ENCODE measurements around the gene SLC4A4. TPM values are rescaled to one million over a fixed set of nuclear protein-coding genes. Genes with fewer than 3 reads are reported as not detected.

Gene SLC4A4
- total RNA-seq, 1 donor from 2014 or later, result 281 TPM

DNA sequence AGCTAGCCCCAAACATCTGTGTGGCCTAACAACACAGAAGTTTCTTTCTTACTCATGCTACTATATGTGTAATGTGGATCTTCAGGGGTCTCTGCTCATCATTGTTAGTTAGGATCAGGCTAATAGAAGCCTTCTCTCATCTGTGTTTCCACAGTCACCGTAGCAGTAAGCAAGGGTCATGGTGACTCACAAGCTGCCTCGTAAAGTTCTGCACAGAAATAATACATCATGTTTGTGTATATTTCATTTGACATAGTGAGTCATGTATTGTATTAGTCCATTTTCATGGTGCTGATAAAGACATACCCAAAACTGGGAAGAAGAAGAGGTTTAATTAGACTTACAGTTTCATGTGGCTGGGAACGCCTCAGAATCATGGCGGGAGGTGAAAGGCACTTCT lies 38.7 kb downstream of the SLC4A4 start:
- Mint-ChIP-seq H3K27me3 (no peaks in the 10 kb centered on the region), H3K36me3 (ENCODE audit: insufficient read depth) (peaks cover 38% of the 10 kb centered on the region), H3K4me3 (ENCODE audit: low read depth) (no peak overlapping the region), H3K4me1 (ENCODE audit: low read depth) (peaks cover 11% of the 10 kb centered on the region), H3K27ac (peak overlapping the region; percentile 67), H3K9me3 (ENCODE audit: low read depth) (no peaks in the 10 kb centered on the region)
- TF ChIP-seq, protein P1, sequence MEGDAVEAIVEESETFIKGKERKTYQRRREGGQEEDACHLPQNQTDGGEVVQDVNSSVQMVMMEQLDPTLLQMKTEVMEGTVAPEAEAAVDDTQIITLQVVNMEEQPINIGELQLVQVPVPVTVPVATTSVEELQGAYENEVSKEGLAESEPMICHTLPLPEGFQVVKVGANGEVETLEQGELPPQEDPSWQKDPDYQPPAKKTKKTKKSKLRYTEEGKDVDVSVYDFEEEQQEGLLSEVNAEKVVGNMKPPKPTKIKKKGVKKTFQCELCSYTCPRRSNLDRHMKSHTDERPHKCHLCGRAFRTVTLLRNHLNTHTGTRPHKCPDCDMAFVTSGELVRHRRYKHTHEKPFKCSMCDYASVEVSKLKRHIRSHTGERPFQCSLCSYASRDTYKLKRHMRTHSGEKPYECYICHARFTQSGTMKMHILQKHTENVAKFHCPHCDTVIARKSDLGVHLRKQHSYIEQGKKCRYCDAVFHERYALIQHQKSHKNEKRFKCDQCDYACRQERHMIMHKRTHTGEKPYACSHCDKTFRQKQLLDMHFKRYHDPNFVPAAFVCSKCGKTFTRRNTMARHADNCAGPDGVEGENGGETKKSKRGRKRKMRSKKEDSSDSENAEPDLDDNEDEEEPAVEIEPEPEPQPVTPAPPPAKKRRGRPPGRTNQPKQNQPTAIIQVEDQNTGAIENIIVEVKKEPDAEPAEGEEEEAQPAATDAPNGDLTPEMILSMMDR (IDR thresholded peaks at IDR 0.05; ENCODE audit: unreplicated experiment), result no peak
- no peak for DNase-seq (ENCODE audit: low spot score, unreplicated experiment)

DNA sequence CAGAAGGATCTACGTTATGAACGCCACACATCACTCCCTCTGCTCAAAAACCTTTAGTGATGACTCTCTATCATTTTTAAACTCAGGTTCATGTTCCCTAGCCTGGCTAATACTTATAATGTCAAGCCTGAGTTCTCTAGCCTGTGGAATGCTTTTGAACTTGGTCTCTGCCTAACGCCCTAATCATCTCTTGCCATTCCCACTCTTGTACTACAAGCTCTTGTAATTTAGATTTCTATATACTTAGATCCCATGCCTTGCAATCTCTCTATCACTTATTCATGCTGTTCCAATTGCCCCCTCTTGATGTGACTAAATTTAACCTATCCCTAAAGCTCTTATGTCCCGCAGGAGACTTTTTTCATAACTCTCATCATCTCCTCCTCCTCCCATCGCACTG lies 40.3 kb downstream of the SLC4A4 start:
- H3K27me3 Mint-ChIP-seq, result no peaks in the 10 kb centered on the region
- H3K36me3 Mint-ChIP-seq (ENCODE audit: insufficient read depth), result peaks cover 36% of the 10 kb centered on the region
- no peak overlapping the region for H3K27ac Mint-ChIP-seq
- TF ChIP-seq, protein P1 (IDR thresholded peaks at IDR 0.05; ENCODE audit: unreplicated experiment), result no peak
- no peak overlapping the region for H3K4me3 Mint-ChIP-seq (ENCODE audit: low read depth)
- H3K9me3 Mint-ChIP-seq (ENCODE audit: low read depth), result no peaks in the 10 kb centered on the region
- no peak for DNase-seq (ENCODE audit: low spot score, unreplicated experiment)
- peaks cover 20% of the 10 kb centered on the region for H3K4me1 Mint-ChIP-seq (ENCODE audit: low read depth)

DNA sequence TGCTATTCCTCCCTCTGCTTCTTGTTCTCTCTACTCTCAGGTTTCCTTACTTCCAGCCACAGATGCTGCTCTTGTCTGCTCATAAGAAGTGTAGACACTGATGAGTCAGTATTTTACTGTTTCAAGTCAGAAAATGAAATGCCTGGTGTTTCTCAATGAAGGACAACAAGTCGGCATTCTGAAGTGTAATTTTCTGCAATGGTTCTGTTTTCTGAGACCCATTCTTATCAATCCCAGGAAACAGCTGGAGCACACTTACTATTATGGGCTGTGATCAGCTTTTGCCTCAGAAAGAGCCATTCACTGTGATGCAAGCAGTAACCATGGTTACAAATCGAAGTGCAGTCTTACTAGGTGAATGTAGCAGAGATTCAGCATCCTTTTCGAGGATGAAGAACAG lies 42.0 kb downstream of the SLC4A4 start:
- Mint-ChIP-seq H3K36me3 (ENCODE audit: insufficient read depth) (peaks cover 27% of the 10 kb centered on the region), H3K27ac (no peak overlapping the region), H3K4me3 (ENCODE audit: low read depth) (no peak overlapping the region), H3K9me3 (ENCODE audit: low read depth) (no peaks in the 10 kb centered on the region), H3K4me1 (ENCODE audit: low read depth) (peaks cover 20% of the 10 kb centered on the region), H3K27me3 (no peaks in the 10 kb centered on the region)
- TF ChIP-seq, protein P1 (IDR thresholded peaks at IDR 0.05; ENCODE audit: unreplicated experiment), result no peak
- DNase-seq (ENCODE audit: low spot score, unreplicated experiment), result no peak

DNA sequence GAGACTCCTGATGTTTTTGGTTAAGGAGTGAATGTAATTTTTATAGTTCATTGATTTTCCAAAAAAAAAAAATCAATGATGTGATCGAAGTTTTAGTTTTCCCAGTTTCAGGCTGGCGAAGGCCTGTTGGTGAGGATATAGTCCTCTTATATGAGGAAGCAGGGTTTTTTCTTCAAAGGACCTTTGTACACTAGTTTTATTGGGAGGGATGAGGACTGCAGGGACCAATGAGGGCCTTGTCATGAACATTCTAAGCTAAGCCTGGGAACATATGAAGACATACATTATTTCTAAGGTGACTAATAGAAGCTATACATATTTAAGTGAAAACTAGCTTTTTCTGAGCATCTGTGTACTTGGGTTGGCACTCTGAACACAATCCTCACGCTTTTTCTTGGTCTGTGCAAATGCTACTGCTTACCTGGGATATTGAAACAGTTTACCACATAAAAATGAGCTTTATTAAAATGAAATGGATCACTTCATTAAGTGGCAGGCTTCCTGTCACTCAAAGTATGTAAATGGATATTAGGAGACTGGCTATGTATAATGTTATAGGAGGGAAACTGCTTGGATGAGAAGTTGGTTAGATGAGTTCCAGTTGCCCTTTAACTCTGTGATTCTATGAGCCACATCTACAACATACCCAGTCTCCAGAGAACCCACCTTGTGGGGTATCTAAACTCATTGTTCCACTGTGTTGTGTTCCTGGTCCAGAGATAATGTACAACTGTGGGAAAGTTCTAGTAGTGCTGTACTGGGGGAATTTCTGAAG lies 43.5 kb downstream of the SLC4A4 start:
- no peak overlapping the region for H3K4me3 Mint-ChIP-seq (ENCODE audit: low read depth)
- H3K36me3 Mint-ChIP-seq (ENCODE audit: insufficient read depth), result peaks cover 31% of the 10 kb centered on the region
- TF ChIP-seq, protein P1 (IDR thresholded peaks at IDR 0.05; ENCODE audit: unreplicated experiment), result no peak
- peaks cover 20% of the 10 kb centered on the region for H3K4me1 Mint-ChIP-seq (ENCODE audit: low read depth)
- no peaks in the 10 kb centered on the region for H3K9me3 Mint-ChIP-seq (ENCODE audit: low read depth)
- H3K27ac Mint-ChIP-seq, result peak overlapping the region; percentile 73
- DNase-seq (ENCODE audit: low spot score, unreplicated experiment), result no peak
- no peaks in the 10 kb centered on the region for H3K27me3 Mint-ChIP-seq

DNA sequence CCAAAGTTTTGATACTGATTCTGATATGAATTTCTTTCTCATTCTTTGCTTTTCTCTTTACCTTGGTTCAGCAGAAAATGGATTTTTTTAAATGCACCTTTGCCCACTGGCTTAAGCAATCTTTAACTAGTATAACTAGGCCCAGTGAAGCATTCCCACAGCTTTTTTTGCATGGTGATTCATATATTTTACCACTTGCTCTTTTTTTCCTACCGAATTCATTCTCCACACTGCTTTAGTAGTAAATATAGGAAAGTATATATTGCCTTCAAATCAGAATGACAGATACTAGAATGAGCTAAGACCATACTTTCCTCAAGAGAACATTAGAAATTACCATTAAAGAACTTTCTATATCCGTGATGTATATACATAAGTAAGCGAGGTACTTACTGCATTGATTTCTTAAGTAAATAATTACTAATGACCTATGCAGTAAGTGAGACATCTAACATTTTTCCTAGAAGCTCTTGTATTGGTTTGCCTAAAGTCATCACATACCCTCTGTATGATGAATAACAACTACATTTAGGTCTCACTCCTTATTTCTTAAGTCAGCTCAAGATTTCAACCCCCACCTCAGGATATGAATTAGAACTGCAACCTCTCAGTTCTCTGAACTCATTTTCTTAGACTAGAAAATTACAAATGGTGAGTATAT lies 44.2 kb downstream of the SLC4A4 start:
- H3K4me1 Mint-ChIP-seq (ENCODE audit: low read depth), result peaks cover 21% of the 10 kb centered on the region
- no peaks in the 10 kb centered on the region for H3K27me3 Mint-ChIP-seq
- no peak for DNase-seq (ENCODE audit: low spot score, unreplicated experiment)
- no peak overlapping the region for H3K4me3 Mint-ChIP-seq (ENCODE audit: low read depth)
- peak overlapping the region; percentile 73 for H3K27ac Mint-ChIP-seq
- no peaks in the 10 kb centered on the region for H3K9me3 Mint-ChIP-seq (ENCODE audit: low read depth)
- TF ChIP-seq, protein P1 (IDR thresholded peaks at IDR 0.05; ENCODE audit: unreplicated experiment), result no peak
- peaks cover 30% of the 10 kb centered on the region for H3K36me3 Mint-ChIP-seq (ENCODE audit: insufficient read depth)

Measured in progenitor cell of endocrine pancreas (in vitro differentiated cells).